ENCODE results near the gene GATAD2B.

- TF ChIP-seq POLR2A (IDR thresholded peaks at IDR 0.05; ENCODE audit: low read depth, low read length): no peak
- TF ChIP-seq TAF1 (IDR thresholded peaks at IDR 0.05; ENCODE audit: borderline replicate concordance, low read depth, low read length): no peak
- no peak for TF ChIP-seq POLR2AphosphoS5 (IDR thresholded peaks at IDR 0.05; ENCODE audit: low read depth, low read length)
Measured at GRCh38 chr1:153937331-153937730, 14.6 kb upstream of the GATAD2B start.
